OCI-LY1 (cell line): Measurements from ENCODE around the gene RTP1.

Source experiments
- H2AFZ ChIP-seq: fragments of 200-600 bp; sonication (generic), shearing (Covaris generic); 2 replicates; pipeline ENCODE4 v1.6.0; 2014; ENCODE audit warnings: antibody characterized with exemption, mild to moderate bottlenecking, low read length
- H3F3A ChIP-seq: fragments of 200-600 bp; sonication (generic), shearing (Covaris generic); 2 replicates; pipeline ENCODE4 v1.6.0; 2014; ENCODE audit warnings: mild to moderate bottlenecking, antibody characterized with exemption, low read length, moderate library complexity; ENCODE audit not compliant: insufficient read depth
- H3K27ac ChIP-seq: fragments of 200-600 bp; sonication (generic); 2 replicates; pipeline ENCODE4 v1.5.1; 2014; ENCODE audit warnings: low read length, mixed run types, mild to moderate bottlenecking, low read depth; ENCODE audit not compliant: poor library complexity, severe bottlenecking
- H3K27me3 ChIP-seq: fragments of 200-600 bp; sonication (generic); 2 replicates; pipeline ENCODE4 v1.6.0; 2014; ENCODE audit warnings: antibody characterized with exemption, mild to moderate bottlenecking, low read length, moderate library complexity; ENCODE audit not compliant: insufficient read depth
- H3K36me3 ChIP-seq: fragments of 200-600 bp; sonication (generic); 2 replicates; pipeline ENCODE4 v1.6.1; 2014; ENCODE audit warnings: mild to moderate bottlenecking, antibody characterized with exemption, low read length, moderate library complexity, mixed read lengths; ENCODE audit not compliant: insufficient read depth
- H3K4me1 ChIP-seq: fragments of 200-600 bp; sonication (generic); 2 replicates; pipeline ENCODE4 v1.5.1; 2014; ENCODE audit warnings: mild to moderate bottlenecking, low read length, moderate library complexity; ENCODE audit not compliant: insufficient read depth, severe bottlenecking
- H3K4me2 ChIP-seq: fragments of 200-600 bp; sonication (generic), shearing (Covaris generic); 2 replicates; pipeline ENCODE4 v1.6.1; 2014; ENCODE audit warnings: low read length
- H3K4me3 ChIP-seq: fragments of 200-600 bp; sonication (generic); 2 replicates; pipeline ENCODE4 v1.5.1; 2014; ENCODE audit warnings: low read length, low read depth, mild to moderate bottlenecking, mixed read lengths; ENCODE audit not compliant: poor library complexity, severe bottlenecking
- H3K79me2 ChIP-seq: fragments of 200-600 bp; shearing (Covaris generic); 2 replicates; pipeline ENCODE4 v1.6.1; 2016; ENCODE audit warnings: mixed run types, low read length, mixed read lengths; ENCODE audit not compliant: insufficient read depth
- H3K9ac ChIP-seq: fragments of 200-600 bp; sonication (generic), shearing (Covaris generic); 2 replicates; pipeline ENCODE4 v1.6.1; 2014; ENCODE audit warnings: mild to moderate bottlenecking, low read length, mixed read lengths
- H3K9me2 ChIP-seq: fragments of 200-600 bp; sonication (generic), shearing (Covaris generic); 2 replicates; pipeline ENCODE4 v1.6.1; 2014; ENCODE audit warnings: low read depth, mild to moderate bottlenecking, low read length, mixed read lengths
- H3K9me3 ChIP-seq: fragments of 200-600 bp; shearing (Covaris generic); 2 replicates; pipeline ENCODE4 v1.6.1; 2014; ENCODE audit warnings: low read length, mixed read lengths
- H4K20me1 ChIP-seq: fragments of 200-600 bp; sonication (generic), shearing (Covaris generic); 2 replicates; pipeline ENCODE4 v1.6.0; 2016; ENCODE audit warnings: mild to moderate bottlenecking, low read length; ENCODE audit not compliant: insufficient read depth
- CTCF ChIP-seq: fragments of 200-600 bp; sonication (generic), shearing (Covaris generic); IDR thresholded peaks from 2 replicates; pipeline ENCODE4 v1.5.1; 2017; ENCODE audit warnings: mild to moderate bottlenecking, antibody characterized with exemption, low read length, moderate library complexity, mixed read lengths
- EZH2 ChIP-seq: fragments of 200-600 bp; sonication (generic), shearing (Covaris generic); IDR thresholded peaks from 2 replicates; pipeline ENCODE4 v1.8.0; 2017; ENCODE audit warnings: borderline replicate concordance, mixed run types, mild to moderate bottlenecking, antibody characterized with exemption, low read length, moderate library complexity, mixed read lengths

Gene RTP1

GRCh38 chr3:187222801-187223200, 25.5 kb downstream of the RTP1 start:
- H3K4me2 ChIP-seq = no peak overlapping the region

GRCh38 chr3:187223799-187224198, 26.5 kb downstream of the RTP1 start:
- no peaks in the 10 kb centered on the region for H3K36me3 ChIP-seq
- H3K4me1 ChIP-seq = no peaks in the 10 kb centered on the region
- no peak overlapping the region for H3K9ac ChIP-seq
- peaks cover 5% of the 10 kb centered on the region; the same call in 1 of the 2 replicates for H3K27me3 ChIP-seq
- no peaks in the 10 kb centered on the region for H3F3A ChIP-seq
- no peaks in the 10 kb centered on the region for H3K9me3 ChIP-seq
- H3K27ac ChIP-seq = no peak overlapping the region
- no peaks in the 10 kb centered on the region for H3K79me2 ChIP-seq
- no peak overlapping the region for H2AFZ ChIP-seq
- H3K9me2 ChIP-seq = no peaks in the 10 kb centered on the region
- TF ChIP-seq EZH2 = no peak
- TF ChIP-seq CTCF = no peak
- no peak overlapping the region for H3K4me2 ChIP-seq
- H4K20me1 ChIP-seq = no peaks in the 10 kb centered on the region
- H3K4me3 ChIP-seq = no peak overlapping the region

More at GRCh38 chr3:187222801-187223200, 25.5 kb downstream of the RTP1 start:
- TF ChIP-seq CTCF (no peak), EZH2 (no peak)
- no peaks in the 10 kb centered on the region for H3F3A ChIP-seq
- H3K27me3 ChIP-seq = peaks cover 5% of the 10 kb centered on the region; the same call in 1 of the 2 replicates
- H3K9ac ChIP-seq = no peak overlapping the region
- no peaks in the 10 kb centered on the region for H3K9me2 ChIP-seq
- H3K4me3 ChIP-seq = no peak overlapping the region
- no peaks in the 10 kb centered on the region for H3K36me3 ChIP-seq
- H3K79me2 ChIP-seq = no peaks in the 10 kb centered on the region
- no peak overlapping the region for H2AFZ ChIP-seq
- no peaks in the 10 kb centered on the region for H3K9me3 ChIP-seq
- H3K4me1 ChIP-seq = no peaks in the 10 kb centered on the region
- H3K27ac ChIP-seq = no peak overlapping the region
- H4K20me1 ChIP-seq = no peaks in the 10 kb centered on the region

GRCh38 chr3:187227658-187228258, 30.5 kb downstream of the RTP1 start:
- Histone ChIP-seq H3K36me3 (no peaks in the 10 kb centered on the region), H3K9me2 (no peaks in the 10 kb centered on the region), H3K79me2 (no peaks in the 10 kb centered on the region), H3K27me3 (peaks cover 5% of the 10 kb centered on the region; the same call in 1 of the 2 replicates), H3K9ac (no peak overlapping the region), H4K20me1 (no peaks in the 10 kb centered on the region), H3F3A (no peaks in the 10 kb centered on the region), H3K4me3 (no peak overlapping the region), H3K27ac (no peak overlapping the region), H3K4me2 (no peak overlapping the region), H2AFZ (no peak overlapping the region), H3K9me3 (no peaks in the 10 kb centered on the region), H3K4me1 (no peaks in the 10 kb centered on the region)
- TF ChIP-seq CTCF = no peak
